Liver (tissue), 3 donors: ENCODE data around the gene PEX11G.

ENCODE experiments used
- EGR1 ChIP-seq, 2 donors: IDR thresholded peaks; 2 replicates each; pipeline ENCODE4 v1.6.1; 2016 to 2018; ENCODE audit warnings: antibody characterized with exemption in 2 of 2, low read depth in 2 of 2
- JUND ChIP-seq, 2 donors: IDR thresholded peaks; 2 replicates each; pipeline ENCODE4 v1.6.1; 2016; ENCODE audit warnings: antibody characterized with exemption in 2 of 2
- NR2F2 ChIP-seq: IDR thresholded peaks from 2 replicates; pipeline ENCODE4 v1.6.1; 2016; ENCODE audit warnings: antibody characterized with exemption
- RAD21 ChIP-seq, 2 donors: IDR thresholded peaks; 2 replicates each; pipeline ENCODE4 v1.6.1; 2016; ENCODE audit warnings: antibody characterized with exemption in 2 of 2, mild to moderate bottlenecking in 2 of 2
- SP1 ChIP-seq: IDR thresholded peaks from 2 replicates; pipeline ENCODE4 v1.6.1; 2018; ENCODE audit warnings: antibody characterized with exemption, mild to moderate bottlenecking
- TAF1 ChIP-seq: conservative IDR thresholded peaks from 2 replicates; pipeline ENCODE4 v1.6.1; 2016; ENCODE audit warnings: antibody characterized with exemption, mild to moderate bottlenecking
- YY1 ChIP-seq: IDR thresholded peaks from 2 replicates; pipeline ENCODE4 v1.6.1; 2016; ENCODE audit warnings: antibody characterized with exemption, mild to moderate bottlenecking
- TF ChIP-seq, protein P1 (sequence below): fragments of 150-350 bp; IDR thresholded peaks from 2 replicates; pipeline ENCODE4 v1.5.1; 2017; ENCODE audit warnings: improper control_type of control experiment, low read depth, low read length; ENCODE audit not compliant: missing input control
- TF ChIP-seq, protein P2 (sequence below): IDR thresholded peaks from 2 replicates; pipeline ENCODE4 v1.6.1; 2016; ENCODE audit warnings: antibody characterized with exemption, mild to moderate bottlenecking
- TF ChIP-seq, protein P3 (sequence below): IDR thresholded peaks from 2 replicates; pipeline ENCODE4 v1.6.1; 2016; ENCODE audit warnings: antibody characterized with exemption
- TF ChIP-seq, protein P4 (sequence below): IDR thresholded peaks from 2 replicates; pipeline ENCODE4 v1.6.1; 2016; ENCODE audit warnings: antibody characterized with exemption
- TF ChIP-seq, protein P5 (sequence below): IDR thresholded peaks from 2 replicates; pipeline ENCODE4 v1.6.1; 2016; ENCODE audit warnings: antibody characterized with exemption
- donor health status: healthy.
- donor health status: healthy.

DNA sequence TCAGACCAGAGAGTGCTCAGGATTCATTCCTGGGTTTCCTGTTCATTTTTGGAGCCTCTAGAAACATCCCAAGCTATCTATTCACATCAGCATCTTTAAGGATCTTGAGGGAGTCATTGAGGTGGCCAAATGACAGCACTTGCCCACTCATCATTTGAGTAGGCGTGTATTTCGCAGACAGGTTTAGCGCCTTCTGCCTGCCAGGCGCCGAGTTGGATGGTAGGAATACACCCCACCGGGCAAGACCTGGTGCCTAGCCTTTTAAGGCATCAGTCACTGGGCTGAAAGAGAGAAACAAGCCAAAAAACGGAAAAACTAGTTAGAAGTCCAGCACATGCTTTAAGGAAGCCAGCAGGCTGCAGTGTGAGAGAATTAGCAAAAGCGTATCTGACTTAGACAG is 33.8 kb downstream of the PEX11G start:
- TF ChIP-seq, protein P1, sequence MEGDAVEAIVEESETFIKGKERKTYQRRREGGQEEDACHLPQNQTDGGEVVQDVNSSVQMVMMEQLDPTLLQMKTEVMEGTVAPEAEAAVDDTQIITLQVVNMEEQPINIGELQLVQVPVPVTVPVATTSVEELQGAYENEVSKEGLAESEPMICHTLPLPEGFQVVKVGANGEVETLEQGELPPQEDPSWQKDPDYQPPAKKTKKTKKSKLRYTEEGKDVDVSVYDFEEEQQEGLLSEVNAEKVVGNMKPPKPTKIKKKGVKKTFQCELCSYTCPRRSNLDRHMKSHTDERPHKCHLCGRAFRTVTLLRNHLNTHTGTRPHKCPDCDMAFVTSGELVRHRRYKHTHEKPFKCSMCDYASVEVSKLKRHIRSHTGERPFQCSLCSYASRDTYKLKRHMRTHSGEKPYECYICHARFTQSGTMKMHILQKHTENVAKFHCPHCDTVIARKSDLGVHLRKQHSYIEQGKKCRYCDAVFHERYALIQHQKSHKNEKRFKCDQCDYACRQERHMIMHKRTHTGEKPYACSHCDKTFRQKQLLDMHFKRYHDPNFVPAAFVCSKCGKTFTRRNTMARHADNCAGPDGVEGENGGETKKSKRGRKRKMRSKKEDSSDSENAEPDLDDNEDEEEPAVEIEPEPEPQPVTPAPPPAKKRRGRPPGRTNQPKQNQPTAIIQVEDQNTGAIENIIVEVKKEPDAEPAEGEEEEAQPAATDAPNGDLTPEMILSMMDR, result no peak
- TF ChIP-seq SP1 (no peak), EGR1 (IDR thresholded peaks at IDR 0.05; ENCODE audit: low read depth in 2 of 2) (no peak), TAF1 (no peak), YY1 (no peak), NR2F2 (no peak), JUND (IDR thresholded peaks at IDR 0.05) (no peak), RAD21 (IDR thresholded peaks at IDR 0.05) (no peak)
- TF ChIP-seq, protein P2, sequence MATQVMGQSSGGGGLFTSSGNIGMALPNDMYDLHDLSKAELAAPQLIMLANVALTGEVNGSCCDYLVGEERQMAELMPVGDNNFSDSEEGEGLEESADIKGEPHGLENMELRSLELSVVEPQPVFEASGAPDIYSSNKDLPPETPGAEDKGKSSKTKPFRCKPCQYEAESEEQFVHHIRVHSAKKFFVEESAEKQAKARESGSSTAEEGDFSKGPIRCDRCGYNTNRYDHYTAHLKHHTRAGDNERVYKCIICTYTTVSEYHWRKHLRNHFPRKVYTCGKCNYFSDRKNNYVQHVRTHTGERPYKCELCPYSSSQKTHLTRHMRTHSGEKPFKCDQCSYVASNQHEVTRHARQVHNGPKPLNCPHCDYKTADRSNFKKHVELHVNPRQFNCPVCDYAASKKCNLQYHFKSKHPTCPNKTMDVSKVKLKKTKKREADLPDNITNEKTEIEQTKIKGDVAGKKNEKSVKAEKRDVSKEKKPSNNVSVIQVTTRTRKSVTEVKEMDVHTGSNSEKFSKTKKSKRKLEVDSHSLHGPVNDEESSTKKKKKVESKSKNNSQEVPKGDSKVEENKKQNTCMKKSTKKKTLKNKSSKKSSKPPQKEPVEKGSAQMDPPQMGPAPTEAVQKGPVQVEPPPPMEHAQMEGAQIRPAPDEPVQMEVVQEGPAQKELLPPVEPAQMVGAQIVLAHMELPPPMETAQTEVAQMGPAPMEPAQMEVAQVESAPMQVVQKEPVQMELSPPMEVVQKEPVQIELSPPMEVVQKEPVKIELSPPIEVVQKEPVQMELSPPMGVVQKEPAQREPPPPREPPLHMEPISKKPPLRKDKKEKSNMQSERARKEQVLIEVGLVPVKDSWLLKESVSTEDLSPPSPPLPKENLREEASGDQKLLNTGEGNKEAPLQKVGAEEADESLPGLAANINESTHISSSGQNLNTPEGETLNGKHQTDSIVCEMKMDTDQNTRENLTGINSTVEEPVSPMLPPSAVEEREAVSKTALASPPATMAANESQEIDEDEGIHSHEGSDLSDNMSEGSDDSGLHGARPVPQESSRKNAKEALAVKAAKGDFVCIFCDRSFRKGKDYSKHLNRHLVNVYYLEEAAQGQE, result no peak
- TF ChIP-seq, protein P3, sequence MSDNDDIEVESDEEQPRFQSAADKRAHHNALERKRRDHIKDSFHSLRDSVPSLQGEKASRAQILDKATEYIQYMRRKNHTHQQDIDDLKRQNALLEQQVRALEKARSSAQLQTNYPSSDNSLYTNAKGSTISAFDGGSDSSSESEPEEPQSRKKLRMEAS, result no peak
- TF ChIP-seq, protein P4, sequence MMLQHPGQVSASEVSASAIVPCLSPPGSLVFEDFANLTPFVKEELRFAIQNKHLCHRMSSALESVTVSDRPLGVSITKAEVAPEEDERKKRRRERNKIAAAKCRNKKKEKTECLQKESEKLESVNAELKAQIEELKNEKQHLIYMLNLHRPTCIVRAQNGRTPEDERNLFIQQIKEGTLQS, result no peak
- TF ChIP-seq, protein P5, sequence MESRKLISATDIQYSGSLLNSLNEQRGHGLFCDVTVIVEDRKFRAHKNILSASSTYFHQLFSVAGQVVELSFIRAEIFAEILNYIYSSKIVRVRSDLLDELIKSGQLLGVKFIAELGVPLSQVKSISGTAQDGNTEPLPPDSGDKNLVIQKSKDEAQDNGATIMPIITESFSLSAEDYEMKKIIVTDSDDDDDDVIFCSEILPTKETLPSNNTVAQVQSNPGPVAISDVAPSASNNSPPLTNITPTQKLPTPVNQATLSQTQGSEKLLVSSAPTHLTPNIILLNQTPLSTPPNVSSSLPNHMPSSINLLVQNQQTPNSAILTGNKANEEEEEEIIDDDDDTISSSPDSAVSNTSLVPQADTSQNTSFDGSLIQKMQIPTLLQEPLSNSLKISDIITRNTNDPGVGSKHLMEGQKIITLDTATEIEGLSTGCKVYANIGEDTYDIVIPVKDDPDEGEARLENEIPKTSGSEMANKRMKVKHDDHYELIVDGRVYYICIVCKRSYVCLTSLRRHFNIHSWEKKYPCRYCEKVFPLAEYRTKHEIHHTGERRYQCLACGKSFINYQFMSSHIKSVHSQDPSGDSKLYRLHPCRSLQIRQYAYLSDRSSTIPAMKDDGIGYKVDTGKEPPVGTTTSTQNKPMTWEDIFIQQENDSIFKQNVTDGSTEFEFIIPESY, result no peak
